Measurements from ENCODE around the gene ASTN2.

ASTN2 gene

DNA sequence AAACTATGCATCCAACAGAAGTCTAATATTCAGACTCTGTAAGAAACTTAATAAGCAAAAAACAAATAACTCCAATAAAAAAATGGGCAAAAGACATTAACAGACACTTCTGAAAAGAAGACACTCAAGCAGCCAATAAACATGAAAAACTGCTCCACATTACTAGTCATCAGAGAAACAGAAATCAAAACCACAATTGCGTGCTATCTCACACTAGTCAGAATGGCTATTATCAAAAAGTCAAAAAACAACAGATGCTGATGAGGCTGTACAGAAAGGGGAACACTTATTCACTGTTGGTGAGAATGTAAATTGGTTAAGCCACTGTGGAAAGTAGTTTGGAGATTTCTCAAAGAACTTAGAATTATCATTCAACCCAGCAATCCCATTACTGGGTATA lies 829.0 kb downstream of the ASTN2 start:
- DNase-seq, result no peak

DNA sequence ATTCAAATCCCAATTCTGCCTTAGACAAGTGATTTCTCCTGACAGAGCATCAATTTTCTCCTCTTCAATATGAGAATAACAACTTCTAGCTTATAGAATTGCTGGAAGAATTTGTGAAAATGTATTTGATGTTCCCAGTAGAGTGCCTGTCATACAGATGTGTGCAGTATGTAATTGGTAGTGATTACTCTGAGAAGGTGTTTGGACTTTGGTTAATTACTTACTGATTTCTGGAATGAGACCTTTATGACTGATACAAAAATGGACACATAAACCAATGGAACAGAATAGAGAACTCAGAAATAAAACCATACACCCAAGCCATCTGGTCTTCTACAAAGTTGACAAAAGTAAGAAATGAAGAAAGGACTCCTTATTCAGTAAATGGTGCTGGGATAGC lies 829.7 kb downstream of the ASTN2 start:
- no peak for DNase-seq

DNA sequence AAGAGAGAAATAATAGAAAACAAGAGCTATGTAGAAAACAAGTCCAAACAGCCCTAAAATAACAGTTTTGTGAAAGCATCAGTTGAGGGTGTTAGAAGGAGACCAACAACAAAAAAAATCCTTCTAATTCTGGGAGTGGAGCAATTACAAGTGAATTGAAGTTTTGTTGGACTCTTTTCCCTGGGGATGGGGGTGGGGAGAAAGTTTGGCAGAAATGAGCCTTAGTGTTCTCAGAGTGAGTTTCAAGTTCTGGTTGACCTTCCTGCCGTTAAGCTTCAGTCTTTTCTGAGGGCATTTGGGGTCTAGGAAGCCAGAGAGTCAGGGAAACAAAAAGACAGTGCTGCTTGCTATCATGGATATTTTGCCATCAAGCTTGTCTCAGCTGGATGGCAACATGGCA lies 834.0 kb downstream of the ASTN2 start:
- DNase-seq, result no peak

DNA sequence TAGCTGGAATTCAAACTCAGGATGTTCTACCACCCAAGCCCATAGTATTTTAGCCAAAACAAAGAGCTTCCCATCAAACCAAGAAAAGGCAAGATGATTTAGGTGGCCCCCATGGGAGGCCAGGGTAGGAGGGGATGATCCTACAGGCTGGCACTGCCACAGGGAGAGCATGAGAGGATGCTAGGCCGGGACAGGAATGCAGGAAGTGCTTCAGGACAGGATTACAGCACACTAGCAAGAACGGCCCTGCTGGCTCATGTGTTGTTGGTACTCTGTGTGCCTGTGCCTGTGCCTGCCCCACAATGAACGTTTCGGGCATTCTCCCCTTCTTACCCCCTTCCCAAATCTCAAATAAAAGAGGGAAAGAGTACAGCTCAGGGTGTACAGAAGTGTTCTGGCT lies 838.5 kb downstream of the ASTN2 start:
- no peak for DNase-seq

DNA sequence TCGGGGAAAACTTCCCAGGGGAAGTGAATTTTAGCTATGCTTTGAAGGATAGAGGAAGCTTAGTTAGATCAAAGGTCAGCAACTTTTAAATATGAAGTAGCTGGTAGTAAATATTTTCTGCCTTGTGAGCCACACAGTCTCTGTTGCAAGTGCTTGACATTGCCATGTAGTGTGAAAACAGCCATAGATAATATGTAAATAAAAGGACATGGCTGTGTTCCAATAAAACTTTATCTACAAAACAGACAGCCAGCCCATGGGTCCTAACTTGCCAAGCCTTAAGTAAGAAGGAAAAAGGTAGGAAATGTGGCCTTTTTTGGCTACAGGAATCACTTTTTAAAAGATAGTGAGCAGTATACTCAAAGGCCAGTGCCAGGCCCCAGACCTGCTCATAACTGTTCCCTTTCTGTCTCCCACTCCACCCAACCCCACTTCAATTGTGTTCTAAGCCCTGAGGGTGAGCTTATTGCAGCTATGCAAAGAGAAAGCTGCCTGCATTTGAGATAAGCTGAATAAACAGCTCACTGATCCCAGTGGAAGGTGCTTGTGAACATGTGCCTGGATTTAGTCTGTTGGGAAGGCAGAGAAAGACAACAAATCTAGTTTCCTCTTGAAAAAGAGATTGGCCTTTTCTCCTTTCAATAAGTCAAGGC lies 840.7 kb downstream of the ASTN2 start:
- DNase-seq, result no peak

DNA sequence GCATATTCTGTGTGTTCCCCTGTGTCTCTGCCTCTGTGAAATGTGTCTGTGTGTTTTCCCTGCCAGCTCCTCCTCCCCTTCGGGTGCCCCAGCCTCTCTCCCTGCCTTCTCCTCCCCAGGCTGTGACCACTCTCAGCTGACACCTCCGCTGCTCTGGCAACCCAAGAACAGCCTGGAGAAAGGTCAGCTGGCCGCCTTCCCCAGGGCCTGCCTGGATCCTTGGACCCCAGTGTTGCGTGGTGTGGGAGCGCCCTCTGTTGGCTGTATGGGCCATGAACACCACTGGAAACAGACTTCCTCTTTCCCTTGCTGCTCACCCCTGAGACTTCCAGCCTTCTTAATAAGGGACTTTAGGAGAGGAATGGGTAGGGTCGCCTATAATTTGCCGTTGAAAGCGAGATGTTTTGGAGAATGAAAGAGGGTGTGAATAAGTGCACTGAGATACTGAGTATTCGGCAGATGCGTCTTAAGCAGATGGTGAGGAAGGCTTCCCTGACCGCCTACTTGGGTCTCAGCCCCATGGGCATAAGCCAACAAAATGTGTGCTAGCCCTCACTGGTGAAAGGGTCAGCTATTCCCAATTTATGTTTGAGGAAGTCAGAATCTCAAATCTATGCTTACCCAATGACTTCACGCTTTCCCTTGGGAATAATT lies 842.6 kb downstream of the ASTN2 start:
- no peak for DNase-seq

DNA sequence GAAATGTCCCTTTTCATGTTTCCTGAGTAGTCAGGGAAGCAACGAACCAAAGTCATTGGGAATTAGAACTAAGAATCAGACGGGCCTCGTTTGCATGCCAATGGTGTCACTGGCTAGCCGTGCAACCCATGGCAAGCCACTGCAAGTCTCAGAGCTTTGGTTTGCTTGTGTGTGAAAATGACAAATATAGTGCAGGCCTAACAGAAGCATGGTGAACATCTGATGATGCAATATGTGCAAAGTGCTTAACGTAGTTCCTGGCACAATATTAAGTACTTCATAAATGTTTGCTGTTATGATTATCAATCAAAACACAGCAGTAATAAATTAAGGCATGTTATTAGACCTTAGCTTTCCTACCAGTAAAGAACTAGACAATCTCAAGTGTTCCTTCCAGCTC lies 845.7 kb downstream of the ASTN2 start:
- no peak for DNase-seq

DNA sequence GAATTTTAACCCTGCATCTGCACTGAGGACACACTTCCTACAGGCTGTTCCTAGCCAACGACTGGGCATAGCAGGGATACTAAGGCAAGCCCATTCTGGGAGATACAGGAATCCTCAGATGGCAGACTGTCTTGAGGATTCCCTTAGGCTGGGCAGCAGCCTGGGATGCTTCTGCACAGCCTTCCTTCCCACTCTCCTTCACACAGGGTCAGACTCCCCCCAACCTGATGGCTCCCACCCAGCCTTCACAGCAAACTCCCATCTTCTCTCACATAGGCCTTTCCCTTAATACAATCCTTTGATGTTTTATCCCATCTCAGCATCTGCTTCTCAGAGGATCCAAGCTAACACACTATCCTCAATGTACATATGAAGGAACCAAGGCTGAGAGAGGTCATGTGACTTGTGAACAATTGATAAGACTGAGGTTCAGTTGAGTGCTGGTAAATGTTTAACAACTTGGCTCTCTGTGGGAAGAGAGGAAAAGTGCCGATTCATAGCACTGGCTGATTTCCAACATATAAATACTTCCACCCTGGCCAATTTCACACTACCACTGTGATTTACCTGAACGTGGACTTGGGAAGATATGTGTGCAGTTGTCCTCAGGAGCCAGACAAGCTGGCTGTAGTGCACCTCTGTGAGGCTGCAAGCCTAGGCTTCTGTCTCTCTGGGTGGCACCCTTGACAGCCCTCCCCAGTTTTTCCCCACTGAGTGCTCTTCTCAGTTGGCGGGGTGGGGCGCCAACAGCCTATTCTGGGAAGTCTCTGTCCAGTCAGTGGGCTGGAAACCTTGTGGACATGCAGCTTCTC lies 848.0 kb downstream of the ASTN2 start:
- no peak for DNase-seq

DNA sequence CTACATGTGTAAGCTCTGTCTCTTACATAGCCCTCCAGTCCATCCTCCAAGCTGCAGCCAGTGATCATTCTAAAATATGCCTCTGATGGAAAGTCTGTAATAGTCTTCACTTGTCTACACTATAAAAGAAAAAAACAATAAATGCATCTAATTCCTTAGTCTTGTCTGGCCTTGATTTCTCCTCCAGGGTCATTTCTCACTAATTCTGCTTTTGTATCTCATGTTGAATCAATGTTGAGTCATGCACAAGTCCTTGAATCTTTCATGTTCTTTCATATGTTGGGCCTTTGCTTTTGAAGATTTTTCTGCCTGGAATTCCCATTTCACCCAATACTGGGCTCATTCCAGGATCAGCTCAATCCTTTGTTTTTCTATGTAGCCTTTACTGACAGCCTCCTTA lies 848.9 kb downstream of the ASTN2 start:
- no peak for DNase-seq

DNA sequence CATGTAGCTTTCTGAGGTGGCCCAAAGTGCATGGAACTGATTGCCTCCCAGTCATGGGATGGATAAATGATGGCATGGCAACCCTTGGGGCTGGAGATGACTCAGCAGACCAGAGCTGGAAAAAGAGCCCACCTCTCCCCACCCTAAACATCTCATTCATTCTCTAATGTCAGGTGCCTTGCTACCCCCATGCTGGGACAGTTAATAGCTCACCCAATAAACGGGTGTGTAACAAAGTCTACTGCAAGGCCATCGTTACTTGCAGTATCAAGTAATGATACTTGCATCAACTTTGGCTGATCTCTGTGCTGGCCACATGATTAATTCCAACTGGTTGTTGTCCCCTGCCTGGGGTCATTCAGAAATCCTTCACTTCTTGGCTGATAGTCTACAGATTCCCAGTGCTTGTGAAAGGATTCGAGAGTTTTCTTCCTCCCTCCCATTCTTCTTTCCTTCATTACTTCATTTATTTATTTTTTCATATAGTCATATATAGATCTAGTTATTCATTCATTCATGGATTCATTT lies 850.5 kb downstream of the ASTN2 start:
- no peak for DNase-seq

DNA sequence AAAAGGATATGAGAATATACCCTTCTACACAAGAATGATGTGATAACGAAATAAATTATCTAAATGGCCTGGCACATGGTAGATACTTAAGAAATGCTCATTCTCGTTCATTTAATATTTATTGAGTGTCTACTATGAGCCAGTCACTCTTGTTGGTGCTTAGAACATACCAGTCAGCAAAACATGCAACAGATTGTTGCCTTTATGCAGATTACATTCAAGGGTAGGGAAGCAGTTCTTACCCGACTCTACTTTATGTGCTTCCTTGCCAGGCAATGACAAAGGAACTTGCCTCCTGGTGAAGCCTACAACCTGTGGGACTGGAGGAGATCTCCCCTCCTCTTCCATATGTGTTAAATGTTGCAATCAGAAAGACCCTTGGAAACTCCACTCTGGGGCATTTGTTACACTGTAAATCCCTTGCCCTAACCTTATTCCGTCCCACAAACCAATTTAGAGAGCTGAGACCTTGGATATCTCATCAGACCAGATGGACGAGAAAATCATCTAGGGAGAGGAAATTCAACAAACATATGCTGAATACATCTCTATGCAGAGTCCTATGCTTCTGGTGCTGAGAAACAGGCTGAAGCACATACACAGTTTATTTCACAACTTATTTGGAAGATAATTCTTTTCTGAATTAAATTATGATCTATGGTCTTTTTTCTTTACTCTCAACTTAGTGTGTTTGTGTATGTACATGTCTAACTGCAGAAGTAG lies 855.9 kb downstream of the ASTN2 start:
- no peak for DNase-seq

DNA sequence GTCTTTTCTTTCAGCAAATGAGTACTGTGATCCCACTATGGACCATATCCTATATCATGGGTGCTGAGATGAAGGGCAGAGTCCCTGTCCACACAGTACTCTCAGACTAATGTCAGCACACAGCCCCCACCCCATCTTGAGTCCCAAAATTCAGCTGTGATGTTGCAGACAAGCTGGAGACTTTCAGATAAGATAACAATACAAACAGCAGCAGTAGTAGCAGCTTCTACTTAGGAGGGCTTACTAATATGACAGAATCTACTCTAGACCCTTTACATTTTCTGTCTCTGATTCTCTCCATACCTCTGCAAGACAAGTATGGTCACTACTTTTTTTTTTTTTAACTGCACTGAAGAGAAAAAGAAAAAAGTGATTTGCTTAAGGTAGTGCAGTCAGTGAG lies 856.8 kb downstream of the ASTN2 start:
- DNase-seq, result no peak

DNA sequence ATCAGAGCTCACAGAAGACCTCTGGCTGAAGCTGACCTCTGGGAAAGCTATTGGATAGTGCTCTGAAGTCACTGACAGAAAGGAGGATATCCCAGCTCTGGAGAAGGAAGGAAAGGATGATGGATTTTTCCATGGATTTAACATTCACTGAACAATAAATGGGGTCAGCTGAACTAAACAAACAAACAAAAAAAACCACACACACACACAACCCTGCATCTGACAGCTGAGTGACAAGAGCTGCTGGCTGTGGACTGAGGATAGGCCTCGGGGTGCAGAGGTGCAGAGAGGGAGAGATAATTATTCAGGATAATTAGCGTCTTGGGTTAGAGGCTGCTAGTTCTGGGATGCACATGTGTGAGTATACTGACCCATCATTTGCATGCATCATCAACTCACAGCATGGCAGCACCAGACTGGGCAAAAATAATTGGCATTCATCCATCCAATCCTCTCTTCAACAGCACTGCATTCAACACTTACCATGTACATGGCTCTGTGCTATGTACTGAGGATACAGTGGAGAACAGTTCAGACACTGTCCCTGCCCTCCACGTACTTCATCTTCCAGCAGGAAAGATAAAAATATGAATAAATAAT lies 859.2 kb downstream of the ASTN2 start:
- no peak for DNase-seq

DNA sequence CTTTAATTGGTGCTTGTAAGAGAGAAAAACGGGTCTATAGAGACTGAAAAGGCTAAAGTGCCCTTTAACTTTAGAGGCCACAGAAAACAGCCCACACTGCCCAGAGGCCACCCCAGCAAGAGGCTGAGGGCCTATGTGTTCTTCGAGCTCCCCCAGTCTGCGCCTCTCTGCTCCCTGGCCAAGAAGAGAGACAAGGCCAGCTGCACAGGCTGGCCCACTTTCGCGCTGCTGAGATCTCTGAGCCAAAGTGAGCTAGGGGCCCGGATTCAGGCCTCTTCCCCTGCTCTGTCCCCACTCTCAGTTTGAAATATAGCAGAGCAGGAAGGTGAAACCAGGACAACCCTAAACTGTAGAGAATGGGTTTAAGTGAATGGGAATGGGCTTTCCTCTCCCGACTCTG lies 859.7 kb downstream of the ASTN2 start:
- DNase-seq, result no peak

DNA sequence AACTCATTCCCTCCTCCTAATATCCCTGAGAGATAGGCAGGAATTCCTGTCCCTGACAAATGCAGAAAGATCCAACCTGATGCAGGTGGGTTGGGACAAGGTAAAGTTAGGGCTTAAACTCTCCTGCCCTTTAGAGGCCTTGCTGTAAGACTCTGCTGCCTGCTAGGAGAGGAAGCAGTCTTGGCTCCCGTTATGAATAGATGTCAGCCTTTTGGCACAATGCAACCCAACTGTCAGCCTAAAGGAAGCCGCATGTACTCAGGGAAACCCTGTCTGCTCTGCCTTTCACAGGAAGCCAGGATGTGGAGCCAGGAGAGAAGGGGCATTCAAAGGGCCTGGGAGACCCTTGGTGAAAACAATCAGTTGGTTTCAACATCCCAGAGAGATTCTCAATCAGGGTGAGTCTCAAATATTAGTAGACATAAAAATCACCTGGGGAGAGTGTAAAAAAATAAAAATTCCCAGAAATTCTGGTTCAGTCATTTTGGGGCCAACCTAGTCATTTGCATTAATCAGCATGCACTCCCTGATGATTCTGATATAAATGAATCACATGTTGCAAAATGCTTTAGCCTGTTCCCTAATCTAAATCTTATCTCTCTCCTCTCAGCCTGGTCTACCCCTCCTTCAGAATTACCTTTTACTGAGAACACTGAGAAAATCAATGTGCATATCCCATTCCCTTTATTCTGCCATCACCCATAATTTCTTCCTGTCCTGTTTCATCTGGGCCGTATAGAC lies 864.0 kb downstream of the ASTN2 start:
- no peak for DNase-seq

DNA sequence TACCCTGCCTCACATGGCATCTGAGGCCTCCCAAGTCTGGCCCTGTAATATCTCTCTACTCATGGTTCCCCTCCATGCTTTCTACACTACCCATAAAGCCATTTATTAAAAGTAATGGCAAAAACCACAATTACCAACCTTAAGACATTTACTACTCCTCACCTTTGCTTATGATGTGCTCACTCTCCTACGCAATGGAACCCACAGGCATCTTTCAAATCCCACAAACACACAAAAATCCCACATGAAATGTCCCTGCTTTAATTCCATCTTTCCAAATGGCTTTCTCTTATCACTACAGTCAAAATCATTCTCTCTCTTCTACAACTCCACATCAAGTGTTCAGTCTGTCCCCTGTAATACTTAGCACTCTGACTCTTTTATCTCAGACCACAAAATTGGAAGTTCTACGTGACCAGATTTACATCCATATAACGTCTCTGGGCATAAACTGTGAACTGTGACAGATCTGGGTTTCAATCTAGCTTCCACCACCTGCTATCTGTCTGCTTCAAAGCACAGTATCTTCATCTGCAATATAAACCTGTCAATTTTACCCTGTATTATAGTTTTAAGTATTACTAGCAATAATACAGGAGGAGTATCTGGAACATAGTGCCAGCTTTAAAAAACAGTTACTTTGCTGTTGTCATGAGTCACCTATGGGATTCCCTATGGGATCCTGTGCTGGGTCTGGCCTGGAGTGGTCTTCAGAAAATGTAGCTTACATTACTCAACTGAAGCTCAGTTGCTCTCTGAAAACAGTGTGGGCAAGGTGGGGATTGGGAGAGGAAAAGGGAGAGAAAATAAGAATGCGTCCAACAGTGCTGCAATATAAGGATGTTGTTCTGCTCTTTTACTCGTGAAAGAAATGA lies 864.8 kb downstream of the ASTN2 start:
- DNase-seq, result no peak

DNA sequence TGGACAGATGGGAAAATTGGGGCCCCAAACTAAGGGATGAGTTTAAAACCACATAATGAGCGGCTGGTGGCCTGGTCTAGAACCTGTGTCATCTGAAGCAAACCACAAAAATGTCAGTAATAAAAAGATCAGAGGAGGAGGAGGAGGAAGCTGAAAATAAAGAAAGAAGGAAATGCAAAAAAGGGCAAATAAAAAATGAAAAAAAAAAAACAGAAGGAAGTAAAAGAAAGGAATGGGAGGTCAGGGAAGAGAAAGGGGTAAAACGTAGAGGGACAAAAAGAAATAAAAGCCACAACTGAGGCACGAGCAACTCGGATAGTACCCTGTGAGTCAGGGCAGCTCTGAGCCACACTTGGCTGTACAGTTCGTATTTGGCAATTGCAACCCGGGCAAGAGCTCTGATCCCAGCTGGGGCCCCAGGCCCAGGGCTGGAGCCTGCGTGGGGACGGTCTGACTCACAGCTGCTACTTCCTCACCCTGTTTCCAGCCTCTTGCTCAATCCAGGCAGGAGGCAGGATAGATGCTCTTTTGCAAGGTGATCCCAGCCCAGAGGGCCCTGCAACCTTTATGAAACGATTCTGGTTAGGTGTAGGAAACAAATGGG lies 865.7 kb downstream of the ASTN2 start:
- no peak for DNase-seq

DNA sequence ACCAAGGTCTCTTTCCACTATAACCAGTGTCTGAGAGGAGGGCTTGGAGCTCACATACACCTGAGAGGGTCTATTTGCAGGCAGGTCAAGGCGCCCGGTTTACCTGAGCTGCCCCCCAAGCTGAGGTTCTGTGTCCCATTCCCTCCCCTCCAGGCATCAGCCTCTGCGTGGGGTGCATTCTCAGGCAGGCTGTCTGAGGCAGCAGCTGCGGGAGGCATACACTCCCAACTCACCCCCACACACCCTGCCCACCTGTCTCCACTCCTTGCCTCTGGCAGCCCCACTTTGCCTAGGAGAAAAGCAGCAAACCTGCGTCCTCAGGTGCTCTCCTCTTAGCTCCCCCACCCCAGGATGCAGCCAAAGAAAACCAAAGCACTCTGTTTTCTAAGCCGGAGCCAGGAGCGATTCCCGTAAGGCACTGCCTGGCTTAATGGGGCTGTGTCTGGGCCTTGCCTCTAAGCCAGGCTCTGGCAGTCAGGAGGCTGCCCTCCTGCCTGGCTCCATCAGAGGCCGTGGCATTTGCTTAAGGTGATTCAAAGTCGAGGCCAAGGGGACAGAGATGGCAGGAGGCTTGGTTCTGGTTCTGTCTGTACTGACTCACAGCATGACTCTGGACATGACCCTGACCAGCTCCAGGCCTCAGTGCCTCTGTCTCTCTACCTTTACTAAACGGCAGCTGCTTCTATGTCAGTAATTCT lies 867.0 kb downstream of the ASTN2 start:
- no peak for DNase-seq

DNA sequence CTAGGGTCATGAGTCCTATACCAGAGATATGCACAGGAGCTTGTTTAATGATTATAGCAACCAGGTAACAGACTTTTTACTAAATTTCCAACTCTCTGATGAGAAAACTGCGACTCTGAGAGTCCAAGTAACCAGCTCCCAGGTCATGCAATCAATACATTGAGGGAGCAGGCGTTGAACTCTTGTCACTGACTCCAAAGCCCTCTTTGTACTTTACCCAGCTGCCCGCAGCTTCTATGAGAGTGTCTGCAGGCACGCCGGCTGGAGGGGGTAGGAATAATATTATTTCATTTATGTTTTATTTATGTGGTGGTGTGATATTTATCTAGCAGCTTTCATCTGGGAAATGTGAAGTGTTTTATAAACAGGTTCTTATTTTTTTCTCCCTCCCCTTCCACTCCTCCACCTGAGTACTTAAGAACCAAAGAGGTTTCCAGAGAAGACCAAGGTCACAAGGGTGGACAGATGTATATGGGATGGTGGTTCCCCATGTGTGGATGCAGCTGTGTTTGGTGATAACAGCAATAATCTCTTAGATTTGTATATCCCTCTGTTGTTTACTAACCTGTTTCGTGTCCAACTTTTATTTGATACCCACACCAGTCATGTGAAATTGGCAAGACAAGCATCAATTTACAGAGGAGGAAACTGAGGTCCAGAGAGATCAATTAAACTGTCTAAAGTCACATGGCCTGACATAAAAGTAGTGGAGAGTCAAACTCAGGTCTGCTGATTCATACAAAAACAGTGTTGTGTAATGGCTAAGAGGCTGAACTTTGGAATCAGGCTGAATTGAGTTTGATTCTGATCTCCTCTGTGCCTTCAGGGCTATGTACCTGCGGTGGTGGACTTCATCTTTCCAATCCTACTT lies 867.9 kb downstream of the ASTN2 start:
- DNase-seq, result no peak

All from activated CD4-positive, CD25-positive, alpha-beta regulatory T cell (primary cell).